Mesenteric fat pad (tissue), 1 donor: ENCODE results near the gene RLF. TPM values are rescaled to one million over a fixed set of nuclear protein-coding genes. Genes with fewer than 3 reads are reported as not detected.

Source experiments
- DNase-seq: peaks from one replicate; pipeline ENCODE4 v3.0.0-alpha.2; 2020; ENCODE audit warnings: low spot score
- total RNA-seq: library from RNA; stranded (reverse); fragmentation: NEBNext Ultra II Directional; extraction: Animal tissue kit (Norgen Biotek cat#: 25700); gene quantifications from one replicate; pipeline ENCODE4 v1.2.1, GENCODE V29; 2021
- donor health status: DM: yes; HTN: yes; CAD: no.

The RLF gene
- total RNA-seq, 1 donor from 2014 or later, result 13.1 TPM

GRCh38 chr1:40224040-40224439, 62.9 kb downstream of the RLF start:
- DNase-seq, result no peak

- no peak for DNase-seq
Observed at GRCh38 chr1:40226192-40226591, 65.0 kb downstream of the RLF start.

- DNase-seq, result no peak
Observed at GRCh38 chr1:40232444-40232843, 71.3 kb downstream of the RLF start.

GRCh38 chr1:40239626-40240025, 78.4 kb downstream of the RLF start:
- DNase-seq, result no peak

- no peak for DNase-seq
Observed at GRCh38 chr1:40240390-40240789, 79.2 kb downstream of the RLF start.

GRCh38 chr1:40241362-40241761, 80.2 kb downstream of the RLF start:
- no peak for DNase-seq

GRCh38 chr1:40243351-40243750, 82.2 kb downstream of the RLF start:
- DNase-seq, result no peak

GRCh38 chr1:40244138-40244744, 83.1 kb downstream of the RLF start:
- no peak for DNase-seq

GRCh38 chr1:40245686-40246085, 84.5 kb downstream of the RLF start:
- no peak for DNase-seq

- no peak for DNase-seq
Observed at GRCh38 chr1:40247655-40248054, 86.5 kb downstream of the RLF start, which contains the start of gene TMCO2. TMCO2 (plus strand) TSS chr1:40247937; CDS start chr1:40247994, 57 bp downstream.

- no peak for DNase-seq
Observed at GRCh38 chr1:40248412-40248811, 87.2 kb downstream of the RLF start.

- DNase-seq, result no peak
Observed at GRCh38 chr1:40251456-40251855, 90.3 kb downstream of the RLF start.

GRCh38 chr1:40252601-40253000, 91.4 kb downstream of the RLF start:
- DNase-seq, result no peak

GRCh38 chr1:40255231-40255630, 94.0 kb downstream of the RLF start:
- no peak for DNase-seq

- no peak for DNase-seq
Observed at GRCh38 chr1:40256401-40257084, 95.4 kb downstream of the RLF start.

- DNase-seq, result no peak
Observed at GRCh38 chr1:40257313-40257687, 96.1 kb downstream of the RLF start.

- DNase-seq, result peak; percentile 98
Observed at GRCh38 chr1:40257688-40258444, 96.7 kb downstream of the RLF start, which contains the start of gene ZMPSTE24. ZMPSTE24 (plus strand) TSS chr1:40258236; CDS start chr1:40258272, 36 bp downstream.

- no peak for DNase-seq
Observed at GRCh38 chr1:40258445-40258769, 97.2 kb downstream of the RLF start.

GRCh38 chr1:40264354-40264781, 103.2 kb downstream of the RLF start:
- no peak for DNase-seq

GRCh38 chr1:40265298-40265697, 104.1 kb downstream of the RLF start:
- DNase-seq, result no peak

GRCh38 chr1:40265919-40266318, 104.7 kb downstream of the RLF start:
- DNase-seq, result no peak

GRCh38 chr1:40266786-40267535, 105.8 kb downstream of the RLF start:
- no peak for DNase-seq
